Trophoblast cell (in vitro differentiated cells and primary cell): ENCODE measurements around the gene TENT5C.

Experiments
- DNase-seq, 2 donors: peaks; one replicate each; pipeline ENCODE4 v3.0.0-alpha.2; 2016
- H2AFZ ChIP-seq: 2 replicates; pipeline ENCODE4 v1.6.1; 2013; ENCODE audit warnings: low read length, moderate library complexity, mild to moderate bottlenecking; ENCODE audit not compliant: insufficient read depth, poor library complexity
- H2AK5ac ChIP-seq: 2 replicates; pipeline ENCODE4 v1.6.1; 2013; ENCODE audit warnings: mild to moderate bottlenecking, low read length
- H2BK120ac ChIP-seq: 2 replicates; pipeline ENCODE4 v1.6.1; 2013; ENCODE audit warnings: low read length, mild to moderate bottlenecking, moderate library complexity; ENCODE audit not compliant: insufficient read depth, poor library complexity
- H2BK12ac ChIP-seq: 2 replicates; pipeline ENCODE4 v1.6.1; 2013; ENCODE audit warnings: mild to moderate bottlenecking, low read length, moderate library complexity
- H2BK5ac ChIP-seq: 2 replicates; pipeline ENCODE4 v1.6.1; 2013; ENCODE audit warnings: low read length, low read depth, moderate library complexity, mild to moderate bottlenecking; ENCODE audit not compliant: poor library complexity
- H3K14ac ChIP-seq: 2 replicates; pipeline ENCODE4 v1.6.1; 2013; ENCODE audit warnings: mild to moderate bottlenecking, low read length
- H3K18ac ChIP-seq: 2 replicates; pipeline ENCODE4 v1.6.1; 2013; ENCODE audit warnings: mild to moderate bottlenecking, low read length
- H3K23ac ChIP-seq: 2 replicates; pipeline ENCODE4 v1.6.1; 2013; ENCODE audit warnings: low read length
- H3K27ac ChIP-seq: 2 replicates; pipeline ENCODE4 v1.5.1; 2013; ENCODE audit warnings: low read depth, mild to moderate bottlenecking, inconsistent platforms, low read length, moderate library complexity
- H3K27me3 ChIP-seq: 2 replicates; pipeline ENCODE4 v1.6.1; 2013; ENCODE audit warnings: inconsistent platforms, mild to moderate bottlenecking, low read length, moderate library complexity; ENCODE audit not compliant: insufficient read depth
- H3K36me3 ChIP-seq, 2 experiments: 1 replicate in 1 of 2; 2 replicates in 1 of 2; pipeline ENCODE4 v1.6.1; 2013; ENCODE audit warnings: low read length in 2 of 2, mild to moderate bottlenecking in 2 of 2, moderate library complexity in 1 of 2; ENCODE audit not compliant: insufficient read depth in 2 of 2, control insufficient read depth in 1 of 2
- H3K4ac ChIP-seq: 2 replicates; pipeline ENCODE4 v1.6.1; 2013; ENCODE audit warnings: low read depth, mild to moderate bottlenecking, low read length, moderate library complexity
- H3K4me1 ChIP-seq, 2 experiments: 1 replicate in 1 of 2; 2 replicates in 1 of 2; pipeline ENCODE4 v1.6.1; 2013; ENCODE audit warnings: low read length in 2 of 2, mild to moderate bottlenecking in 2 of 2, moderate library complexity in 1 of 2; ENCODE audit not compliant: insufficient read depth in 2 of 2, control insufficient read depth in 1 of 2
- H3K4me2 ChIP-seq: 2 replicates; pipeline ENCODE4 v1.6.1; 2013; ENCODE audit warnings: inconsistent platforms, mild to moderate bottlenecking, low read length, moderate library complexity
- H3K4me3 ChIP-seq: 2 replicates; pipeline ENCODE4 v1.5.1; 2013; ENCODE audit warnings: mild to moderate bottlenecking, low read depth, low read length, inconsistent platforms
- H3K79me1 ChIP-seq: one replicate; pipeline ENCODE4 v1.6.1; 2013; ENCODE audit warnings: low read length
- H3K79me2 ChIP-seq: 2 replicates; pipeline ENCODE4 v1.6.1; 2013; ENCODE audit warnings: low read length, mild to moderate bottlenecking; ENCODE audit not compliant: control insufficient read depth, insufficient read depth, poor library complexity
- H3K9ac ChIP-seq: 2 replicates; pipeline ENCODE4 v1.6.1; 2013; ENCODE audit warnings: mild to moderate bottlenecking, low read length
- H3K9me3 ChIP-seq: 2 replicates; pipeline ENCODE4 v1.6.1; 2013; ENCODE audit warnings: low read depth, mild to moderate bottlenecking, control low read depth, inconsistent platforms, low read length; ENCODE audit not compliant: insufficient read depth
- H4K12ac ChIP-seq: 2 replicates; pipeline ENCODE4 v1.6.1; 2013; ENCODE audit warnings: low read depth, mild to moderate bottlenecking, low read length, moderate library complexity
- H4K8ac ChIP-seq: 2 replicates; pipeline ENCODE4 v1.6.1; 2013; ENCODE audit warnings: low read depth, mild to moderate bottlenecking, low read length, moderate library complexity
- H4K91ac ChIP-seq: one replicate; pipeline ENCODE4 v1.6.1; 2013; ENCODE audit warnings: low read depth, mild to moderate bottlenecking, low read length, moderate library complexity
- WGBS: extraction: QIAGEN DNeasy Blood & Tissue Kit; methylation state at CpG from one replicate; pipeline ENCODE4 v1.1.7; 2013; ENCODE audit warnings: missing lambda C conversion rate; ENCODE audit not compliant: insufficient read length, insufficient coverage; ENCODE audit errors: extremely low coverage; 5-methylcytosine and 5-hydroxymethylcytosine counted together

The TENT5C gene

DNA sequence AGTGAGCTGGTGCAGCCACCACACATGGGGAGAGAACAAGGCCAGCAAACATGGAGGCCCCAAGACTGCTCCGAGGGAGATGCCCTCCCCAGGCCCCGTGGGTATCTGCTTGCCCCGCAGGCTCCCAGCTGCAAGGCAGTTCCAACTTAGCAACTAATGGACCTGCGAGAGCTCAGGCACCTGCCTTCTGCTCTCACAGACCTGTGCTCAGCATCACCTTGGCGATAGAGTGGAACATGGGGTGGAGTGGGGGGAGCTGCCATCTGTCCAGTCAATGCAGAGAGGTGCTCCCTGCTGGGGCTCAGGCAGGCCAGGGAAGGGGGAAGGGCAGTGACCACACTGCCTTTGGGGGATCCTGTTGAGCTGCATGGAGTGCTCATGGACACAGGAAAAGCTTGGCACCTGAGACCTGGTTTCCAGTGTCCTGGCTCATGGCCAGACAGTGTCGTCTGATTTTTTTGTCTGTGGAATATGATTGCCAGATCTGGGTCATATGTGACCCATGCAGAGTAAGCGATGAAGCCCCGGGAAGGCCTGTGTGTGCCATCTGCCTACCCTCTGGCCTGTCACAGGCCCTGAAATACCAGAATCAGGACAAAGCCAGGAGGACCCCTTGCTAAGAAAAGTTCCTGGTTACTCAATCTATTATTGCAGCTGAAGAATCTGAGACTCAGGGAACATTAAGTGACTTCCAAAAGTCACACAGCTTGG, 39.9 kb upstream of the TENT5C start:
- Histone ChIP-seq H2BK120ac (no peak overlapping the region), H3K14ac (no peak overlapping the region), H2AFZ (no peak overlapping the region), H3K79me2 (no peaks in the 10 kb centered on the region), H2BK12ac (no peak overlapping the region), H3K9me3 (peaks cover 3% of the 10 kb centered on the region), H2AK5ac (no peak overlapping the region), H3K9ac (no peak overlapping the region), H3K4ac (no peak overlapping the region), H3K79me1 (peaks cover 4% of the 10 kb centered on the region), H3K18ac (no peak overlapping the region), H3K4me2 (no peak overlapping the region), H3K4me3 (no peak overlapping the region), H4K12ac (no peak overlapping the region), H3K27me3 (no peaks in the 10 kb centered on the region), H3K23ac (no peak overlapping the region), H3K27ac (no peak overlapping the region), H3K4me1 (peaks cover 7 to 14% of the 10 kb centered on the region in 2 experiments), H4K8ac (no peak overlapping the region), H3K36me3 (no peaks in the 10 kb centered on the region), H4K91ac (no peak overlapping the region), H2BK5ac (no peak overlapping the region)
- no CpG with 5 or more reads among the region's 8 CpGs for WGBS
- no peak for DNase-seq

DNA sequence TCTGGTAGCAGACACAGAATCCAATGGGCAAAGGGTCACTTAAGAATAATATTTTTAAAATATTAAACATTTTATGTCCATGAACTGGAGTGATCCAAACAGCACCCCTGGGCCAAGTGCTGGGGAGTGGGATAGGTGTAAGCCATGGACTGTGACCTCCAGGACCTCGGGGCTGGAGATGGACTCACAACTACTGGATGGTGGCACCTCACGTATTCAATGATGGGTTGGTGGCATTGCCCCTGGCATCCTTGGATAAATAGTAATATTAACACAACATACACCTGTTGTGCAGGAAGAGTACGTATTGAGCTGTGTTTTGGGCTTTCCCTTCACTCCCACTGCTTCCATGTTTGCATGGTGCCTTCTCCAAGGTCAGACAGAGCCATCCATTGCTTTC, 39.3 kb upstream of the TENT5C start:
- no peak overlapping the region for H2AFZ ChIP-seq
- no peak overlapping the region for H2AK5ac ChIP-seq
- no peaks in the 10 kb centered on the region for H3K27me3 ChIP-seq
- no peak overlapping the region for H3K27ac ChIP-seq
- H3K36me3 ChIP-seq, result no peaks in the 10 kb centered on the region
- no peak for DNase-seq
- H3K14ac ChIP-seq, result no peak overlapping the region
- H3K4me2 ChIP-seq, result no peak overlapping the region
- no peaks in the 10 kb centered on the region for H3K79me2 ChIP-seq
- no peak overlapping the region for H4K8ac ChIP-seq
- H2BK120ac ChIP-seq, result no peak overlapping the region
- peaks cover 3% of the 10 kb centered on the region for H3K9me3 ChIP-seq
- H3K23ac ChIP-seq, result no peak overlapping the region
- H3K4me1 ChIP-seq, result peaks cover 9 to 18% of the 10 kb centered on the region in 2 experiments
- no peak overlapping the region for H4K91ac ChIP-seq
- H3K79me1 ChIP-seq, result peaks cover 4% of the 10 kb centered on the region
- no peak overlapping the region for H3K4ac ChIP-seq
- H3K9ac ChIP-seq, result no peak overlapping the region
- no peak overlapping the region for H3K18ac ChIP-seq
- WGBS, result no CpG with 5 or more reads among the region's 3 CpGs
- no peak overlapping the region for H2BK12ac ChIP-seq
- H4K12ac ChIP-seq, result no peak overlapping the region
- H3K4me3 ChIP-seq, result no peak overlapping the region
- H2BK5ac ChIP-seq, result no peak overlapping the region

- Histone ChIP-seq H3K4ac (no peak overlapping the region), H4K8ac (no peak overlapping the region), H3K9ac (no peak overlapping the region), H3K23ac (no peak overlapping the region), H2AK5ac (no peak overlapping the region), H2BK5ac (no peak overlapping the region), H2BK12ac (no peak overlapping the region), H3K9me3 (peaks cover 3% of the 10 kb centered on the region), H3K79me1 (peaks cover 4% of the 10 kb centered on the region), H3K4me1 (peaks cover 10 to 19% of the 10 kb centered on the region in 2 experiments), H3K27ac (no peak overlapping the region), H3K4me3 (no peak overlapping the region), H3K4me2 (no peak overlapping the region), H2AFZ (no peak overlapping the region), H3K18ac (no peak overlapping the region), H3K36me3 (no peaks in the 10 kb centered on the region), H3K79me2 (no peaks in the 10 kb centered on the region), H3K14ac (no peak overlapping the region), H2BK120ac (no peak overlapping the region), H4K91ac (no peak overlapping the region), H4K12ac (no peak overlapping the region), H3K27me3 (no peaks in the 10 kb centered on the region)
- DNase-seq, result no peak
- no CpG with 5 or more reads among the region's 10 CpGs for WGBS
Observed at GRCh38 chr1:117567435-117567834, 38.4 kb upstream of the TENT5C start.

DNA sequence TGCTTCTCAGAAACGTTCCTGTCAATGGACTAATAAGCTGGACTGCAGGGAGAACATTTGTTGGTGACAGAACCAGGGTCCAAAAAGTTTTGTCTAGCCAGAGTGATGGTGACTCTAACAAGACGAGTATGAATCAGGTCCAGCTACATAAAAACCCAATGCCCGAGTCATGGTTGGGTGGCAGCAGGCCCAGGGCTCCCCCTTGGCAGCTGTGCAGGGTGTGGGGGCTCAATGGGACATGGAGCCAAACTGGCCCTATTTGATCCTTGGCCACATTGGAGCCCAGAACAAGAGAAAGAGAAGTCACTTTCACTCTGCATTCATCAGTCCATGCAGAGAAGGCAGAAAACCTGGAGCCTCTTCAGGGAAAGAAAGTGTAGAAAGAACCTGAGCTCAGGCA, 37.9 kb upstream of the TENT5C start:
- no peak overlapping the region for H3K4ac ChIP-seq
- H2AK5ac ChIP-seq, result no peak overlapping the region
- H3K18ac ChIP-seq, result no peak overlapping the region
- no peaks in the 10 kb centered on the region for H3K36me3 ChIP-seq
- no peak overlapping the region for H3K4me3 ChIP-seq
- H4K12ac ChIP-seq, result no peak overlapping the region
- H4K8ac ChIP-seq, result no peak overlapping the region
- H2BK120ac ChIP-seq, result no peak overlapping the region
- no peaks in the 10 kb centered on the region for H3K79me2 ChIP-seq
- H3K79me1 ChIP-seq, result peaks cover 4% of the 10 kb centered on the region
- H3K14ac ChIP-seq, result no peak overlapping the region
- H2BK12ac ChIP-seq, result no peak overlapping the region
- no peak for DNase-seq
- no peak overlapping the region for H2AFZ ChIP-seq
- H3K9me3 ChIP-seq, result peaks cover 3% of the 10 kb centered on the region
- no peak overlapping the region for H2BK5ac ChIP-seq
- H3K4me2 ChIP-seq, result no peak overlapping the region
- WGBS, result no CpG with 5 or more reads among the region's 3 CpGs
- H3K4me1 ChIP-seq, result peaks cover 10 to 15% of the 10 kb centered on the region in 2 experiments
- no peak overlapping the region for H3K27ac ChIP-seq
- no peaks in the 10 kb centered on the region for H3K27me3 ChIP-seq
- H4K91ac ChIP-seq, result no peak overlapping the region
- H3K23ac ChIP-seq, result no peak overlapping the region
- H3K9ac ChIP-seq, result no peak overlapping the region
